Neural cell (in vitro differentiated cells): ENCODE results near the gene QSOX2. TPM values are rescaled to one million over a fixed set of nuclear protein-coding genes. Genes with fewer than 3 reads are reported as not detected.

Experiments
- H2AFZ ChIP-seq: fragments of 200-600, 300-800 bp; sonication (generic), shearing (Covaris generic); 2 replicates; pipeline ENCODE4 v1.6.0; 2014; ENCODE audit warnings: low read depth, mild to moderate bottlenecking, antibody characterized with exemption, low read length, moderate library complexity
- H3F3A ChIP-seq: fragments of 200-600 bp; shearing (Covaris generic); 2 replicates; pipeline ENCODE4 v1.6.1; 2016; ENCODE audit warnings: mild to moderate bottlenecking, moderate library complexity, mixed read lengths, antibody characterized with exemption, low read length; ENCODE audit not compliant: insufficient read depth, poor library complexity, severe bottlenecking
- H3K27ac ChIP-seq: fragments of 200-600, 300-800 bp; sonication (generic), shearing (Covaris generic); 2 replicates; pipeline ENCODE4 v1.5.1; 2014; ENCODE audit warnings: mild to moderate bottlenecking, low read length, moderate library complexity
- H3K27me3 ChIP-seq: fragments of 300-800, 200-600 bp; sonication (generic), shearing (Covaris generic); 2 replicates; pipeline ENCODE4 v1.6.0; 2014; ENCODE audit warnings: mild to moderate bottlenecking, low read depth, low read length, moderate library complexity; ENCODE audit not compliant: insufficient read depth
- H3K36me3 ChIP-seq: fragments of 300-800, 200-600 bp; sonication (generic), shearing (Covaris generic); 2 replicates; pipeline ENCODE4 v1.5.1; 2014; ENCODE audit warnings: mild to moderate bottlenecking, antibody characterized with exemption, low read length, moderate library complexity; ENCODE audit not compliant: insufficient read depth
- H3K4me2 ChIP-seq: fragments of 300-800, 200-600 bp; sonication (generic), shearing (Covaris generic); 2 replicates; pipeline ENCODE4 v1.6.0; 2014; ENCODE audit warnings: mild to moderate bottlenecking, low read length
- H3K4me3 ChIP-seq: fragments of 300-800, 200-600 bp; sonication (generic), shearing (Covaris generic); 2 replicates; pipeline ENCODE4 v1.5.1; 2014; ENCODE audit warnings: mild to moderate bottlenecking, low read length, moderate library complexity
- H3K79me2 ChIP-seq: fragments of 200-600 bp; shearing (Covaris generic); replicated peaks from 2 replicates; pipeline ENCODE4 v1.6.0; 2014; ENCODE audit warnings: mild to moderate bottlenecking, low read length, moderate library complexity; ENCODE audit not compliant: insufficient read depth
- H3K9ac ChIP-seq: fragments of 300-800, 200-600 bp; sonication (generic), shearing (Covaris generic); 2 replicates; pipeline ENCODE4 v1.6.1; 2016; ENCODE audit warnings: mild to moderate bottlenecking, low read length, mixed read lengths
- H3K9me2 ChIP-seq: fragments of 200-600 bp; shearing (Covaris generic); 2 replicates; pipeline ENCODE4 v1.6.1; 2016; ENCODE audit warnings: mild to moderate bottlenecking, low read length, mixed read lengths; ENCODE audit not compliant: insufficient read depth
- H3K9me3 ChIP-seq: fragments of 200-600, 300-800 bp; sonication (generic), shearing (Covaris generic); 2 replicates; pipeline ENCODE4 v1.6.1; 2016; ENCODE audit warnings: mild to moderate bottlenecking, mixed run types, low read length, moderate library complexity, mixed read lengths
- H4K20me1 ChIP-seq: fragments of 200-600 bp; shearing (Covaris generic); 2 replicates; pipeline ENCODE4 v1.6.1; 2016; ENCODE audit warnings: mild to moderate bottlenecking, mixed run types; ENCODE audit not compliant: insufficient read depth
- EP300 ChIP-seq: fragments of 450-650 bp; conservative IDR thresholded peaks from 2 replicates; pipeline ENCODE4 v1.6.1; 2014; ENCODE audit warnings: antibody characterized with exemption, mild to moderate bottlenecking, moderate library complexity; ENCODE audit not compliant: poor library complexity, severe bottlenecking
- EZH2 ChIP-seq: fragments of 200-600, 300-800 bp; shearing (Covaris generic), sonication (generic); IDR thresholded peaks from 2 replicates; pipeline ENCODE4 v1.6.1; 2014; ENCODE audit warnings: antibody characterized with exemption, low read length, borderline replicate concordance, mild to moderate bottlenecking; ENCODE audit not compliant: insufficient read depth, poor library complexity, severe bottlenecking
- MXI1 ChIP-seq: fragments of 450-650 bp; conservative IDR thresholded peaks from 2 replicates; pipeline ENCODE4 v1.6.1; 2014; ENCODE audit warnings: antibody characterized with exemption, mild to moderate bottlenecking; ENCODE audit not compliant: poor library complexity, severe bottlenecking
- POLR2AphosphoS5 ChIP-seq: IDR thresholded peaks from 2 replicates; pipeline ENCODE4 v1.6.1; 2012
- RAD21 ChIP-seq: fragments of 450-650 bp; conservative IDR thresholded peaks from 2 replicates; pipeline ENCODE4 v1.6.1; 2014; ENCODE audit warnings: antibody characterized with exemption, mild to moderate bottlenecking, moderate library complexity
- SMC3 ChIP-seq: fragments of 450-650 bp; conservative IDR thresholded peaks from 2 replicates; pipeline ENCODE4 v1.6.1; 2014; ENCODE audit warnings: antibody characterized with exemption, mild to moderate bottlenecking, moderate library complexity; ENCODE audit not compliant: poor library complexity
- TAF1 ChIP-seq: IDR thresholded peaks from 2 replicates; pipeline ENCODE4 v1.6.1; 2012; ENCODE audit warnings: low read depth
- polyA plus RNA-seq: library from polyadenylated mRNA; depleted of rRNA; stranded (reverse); fragments of >200 nt; gene quantifications from 2 replicates; pipeline ENCODE4 v1.2.3, GENCODE V29; 2014
- TF ChIP-seq, protein P1 (sequence below): fragments of 450-650 bp; IDR thresholded peaks from 2 replicates; pipeline ENCODE4 v1.5.1; 2014; ENCODE audit warnings: antibody characterized with exemption, mild to moderate bottlenecking, moderate library complexity; ENCODE audit not compliant: poor library complexity, severe bottlenecking
- TF ChIP-seq, protein P2 (sequence below): IDR thresholded peaks from 2 replicates; pipeline ENCODE4 v1.6.1; 2012; ENCODE audit warnings: borderline replicate concordance

Gene QSOX2
- polyA plus RNA-seq, 1 donor from 2014 or later: 20.7 TPM

DNA sequence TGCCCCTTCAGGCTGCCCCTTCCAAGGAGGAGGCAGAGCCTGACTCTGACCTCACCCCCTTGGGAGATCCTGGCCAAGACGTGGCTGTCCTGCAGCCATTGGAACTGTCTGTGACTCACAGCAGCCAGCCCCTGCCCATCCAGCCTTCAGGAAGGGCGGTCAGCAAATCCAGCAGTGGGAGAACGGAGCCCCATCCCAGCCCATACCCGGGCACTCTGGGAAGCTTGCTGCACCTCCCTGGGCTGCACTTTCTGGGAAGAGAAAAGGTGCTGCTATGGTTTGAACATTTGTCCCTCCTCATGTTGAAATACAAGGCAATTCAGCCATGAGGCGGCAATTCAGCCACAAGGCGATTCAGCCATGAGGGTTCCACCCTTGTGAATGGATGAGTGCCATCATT is 33.9 kb upstream of the QSOX2 start:
- H3K4me3 ChIP-seq: no peak overlapping the region
- no peaks in the 10 kb centered on the region for H3K36me3 ChIP-seq
- no peaks in the 10 kb centered on the region for H4K20me1 ChIP-seq
- no peak for TF ChIP-seq EZH2
- TF ChIP-seq, protein P1, sequence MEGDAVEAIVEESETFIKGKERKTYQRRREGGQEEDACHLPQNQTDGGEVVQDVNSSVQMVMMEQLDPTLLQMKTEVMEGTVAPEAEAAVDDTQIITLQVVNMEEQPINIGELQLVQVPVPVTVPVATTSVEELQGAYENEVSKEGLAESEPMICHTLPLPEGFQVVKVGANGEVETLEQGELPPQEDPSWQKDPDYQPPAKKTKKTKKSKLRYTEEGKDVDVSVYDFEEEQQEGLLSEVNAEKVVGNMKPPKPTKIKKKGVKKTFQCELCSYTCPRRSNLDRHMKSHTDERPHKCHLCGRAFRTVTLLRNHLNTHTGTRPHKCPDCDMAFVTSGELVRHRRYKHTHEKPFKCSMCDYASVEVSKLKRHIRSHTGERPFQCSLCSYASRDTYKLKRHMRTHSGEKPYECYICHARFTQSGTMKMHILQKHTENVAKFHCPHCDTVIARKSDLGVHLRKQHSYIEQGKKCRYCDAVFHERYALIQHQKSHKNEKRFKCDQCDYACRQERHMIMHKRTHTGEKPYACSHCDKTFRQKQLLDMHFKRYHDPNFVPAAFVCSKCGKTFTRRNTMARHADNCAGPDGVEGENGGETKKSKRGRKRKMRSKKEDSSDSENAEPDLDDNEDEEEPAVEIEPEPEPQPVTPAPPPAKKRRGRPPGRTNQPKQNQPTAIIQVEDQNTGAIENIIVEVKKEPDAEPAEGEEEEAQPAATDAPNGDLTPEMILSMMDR: no peak
- no peak for TF ChIP-seq EP300
- TF ChIP-seq SMC3: no peak
- TF ChIP-seq RAD21: no peak
- no peak for TF ChIP-seq TAF1
- TF ChIP-seq POLR2AphosphoS5: no peak
- TF ChIP-seq, protein P2, sequence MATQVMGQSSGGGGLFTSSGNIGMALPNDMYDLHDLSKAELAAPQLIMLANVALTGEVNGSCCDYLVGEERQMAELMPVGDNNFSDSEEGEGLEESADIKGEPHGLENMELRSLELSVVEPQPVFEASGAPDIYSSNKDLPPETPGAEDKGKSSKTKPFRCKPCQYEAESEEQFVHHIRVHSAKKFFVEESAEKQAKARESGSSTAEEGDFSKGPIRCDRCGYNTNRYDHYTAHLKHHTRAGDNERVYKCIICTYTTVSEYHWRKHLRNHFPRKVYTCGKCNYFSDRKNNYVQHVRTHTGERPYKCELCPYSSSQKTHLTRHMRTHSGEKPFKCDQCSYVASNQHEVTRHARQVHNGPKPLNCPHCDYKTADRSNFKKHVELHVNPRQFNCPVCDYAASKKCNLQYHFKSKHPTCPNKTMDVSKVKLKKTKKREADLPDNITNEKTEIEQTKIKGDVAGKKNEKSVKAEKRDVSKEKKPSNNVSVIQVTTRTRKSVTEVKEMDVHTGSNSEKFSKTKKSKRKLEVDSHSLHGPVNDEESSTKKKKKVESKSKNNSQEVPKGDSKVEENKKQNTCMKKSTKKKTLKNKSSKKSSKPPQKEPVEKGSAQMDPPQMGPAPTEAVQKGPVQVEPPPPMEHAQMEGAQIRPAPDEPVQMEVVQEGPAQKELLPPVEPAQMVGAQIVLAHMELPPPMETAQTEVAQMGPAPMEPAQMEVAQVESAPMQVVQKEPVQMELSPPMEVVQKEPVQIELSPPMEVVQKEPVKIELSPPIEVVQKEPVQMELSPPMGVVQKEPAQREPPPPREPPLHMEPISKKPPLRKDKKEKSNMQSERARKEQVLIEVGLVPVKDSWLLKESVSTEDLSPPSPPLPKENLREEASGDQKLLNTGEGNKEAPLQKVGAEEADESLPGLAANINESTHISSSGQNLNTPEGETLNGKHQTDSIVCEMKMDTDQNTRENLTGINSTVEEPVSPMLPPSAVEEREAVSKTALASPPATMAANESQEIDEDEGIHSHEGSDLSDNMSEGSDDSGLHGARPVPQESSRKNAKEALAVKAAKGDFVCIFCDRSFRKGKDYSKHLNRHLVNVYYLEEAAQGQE: no peak
- TF ChIP-seq MXI1: no peak
- H3K9ac ChIP-seq: no peak overlapping the region
- H3K9me2 ChIP-seq: no peaks in the 10 kb centered on the region
- H3K27ac ChIP-seq: no peak overlapping the region
- no peaks in the 10 kb centered on the region for H3K27me3 ChIP-seq
- no peak overlapping the region for H2AFZ ChIP-seq
- no peaks in the 10 kb centered on the region for H3K9me3 ChIP-seq
- no peak overlapping the region for H3K4me2 ChIP-seq
- H3F3A ChIP-seq: no peaks in the 10 kb centered on the region
- no peaks in the 10 kb centered on the region for H3K79me2 ChIP-seq

DNA sequence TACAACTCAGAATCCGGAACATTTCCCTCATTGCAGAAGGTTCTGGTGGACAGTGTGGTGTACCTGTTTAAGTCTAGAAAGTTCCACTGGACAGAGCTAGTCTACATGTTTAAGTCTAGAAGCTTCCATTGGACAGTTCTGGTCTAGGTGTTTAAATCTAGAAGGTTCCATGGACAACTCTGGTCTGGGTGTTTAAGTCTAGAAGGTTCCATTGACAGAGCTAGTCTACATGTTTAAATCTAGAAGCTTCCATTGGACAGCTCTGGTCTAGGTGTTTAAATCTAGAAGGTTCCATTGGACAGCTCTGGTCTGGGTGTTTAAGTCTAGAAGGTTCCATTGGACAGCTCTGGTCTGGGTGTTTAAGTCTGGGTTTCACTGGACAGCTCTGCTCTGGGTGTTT is 33.3 kb upstream of the QSOX2 start:
- Histone ChIP-seq H3K4me2 (no peak overlapping the region), H3K9ac (no peak overlapping the region), H4K20me1 (no peaks in the 10 kb centered on the region), H3K27ac (no peak overlapping the region), H3K4me3 (no peak overlapping the region), H3F3A (no peaks in the 10 kb centered on the region), H3K9me2 (no peaks in the 10 kb centered on the region), H3K9me3 (no peaks in the 10 kb centered on the region), H3K79me2 (no peaks in the 10 kb centered on the region), H3K27me3 (no peaks in the 10 kb centered on the region), H2AFZ (no peak overlapping the region), H3K36me3 (no peaks in the 10 kb centered on the region)
- no peak for TF ChIP-seq EZH2
- no peak for TF ChIP-seq POLR2AphosphoS5
- TF ChIP-seq, protein P1: no peak
- TF ChIP-seq, protein P2: no peak
- no peak for TF ChIP-seq RAD21
- TF ChIP-seq EP300: no peak
- no peak for TF ChIP-seq MXI1
- TF ChIP-seq SMC3: no peak
- TF ChIP-seq TAF1: no peak
